PC-3 (cell line): Measurements from ENCODE around the gene EPG5. TPM values are rescaled to one million over a fixed set of nuclear protein-coding genes. Genes with fewer than 3 reads are reported as not detected.

ENCODE experiments used
- ATAC-seq: fragments of 200-7000 bp; cut with Tn5 transposase; 2 replicates; pipeline ENCODE4 v1.9.1; 2020; ENCODE audit warnings: mild to moderate bottlenecking, moderate library complexity
- BruUV-seq: library from RNA; stranded (reverse); fragments of 400-500 nt; replicated peaks from 2 replicates; lab custom pipeline; 2021; lab: Mats Ljungman, UMichigan
- CTCF ChIA-PET: fragments of 300-600 bp; sonication (Branson Sonifier 250); formaldehyde crosslinking; loops from one replicate; lab custom pipeline; 2022; ENCODE audit warnings: antibody characterized with exemption; lab: Charles Lee
- POLR2A ChIA-PET: fragments of 300-600 bp; sonication (Branson Sonifier 250); formaldehyde crosslinking; loops from one replicate; lab custom pipeline; 2022; ENCODE audit warnings: antibody characterized with exemption; ENCODE audit not compliant: unreplicated experiment; lab: Charles Lee
- DNase-seq: peaks from one replicate; pipeline ENCODE4 v3.0.0-alpha.2; 2015
- H2AFZ ChIP-seq: fragments of 300-600 bp; sonication (generic); 2 replicates; pipeline ENCODE4 v1.6.0; 2016; ENCODE audit warnings: antibody characterized with exemption, low read length
- H3F3A ChIP-seq: fragments of 300-600 bp; sonication (generic); one replicate; pipeline ENCODE4 v1.6.0; 2017; ENCODE audit warnings: antibody characterized with exemption, low read length, control low read depth, mild to moderate bottlenecking; ENCODE audit not compliant: unreplicated experiment
- H3K27ac ChIP-seq: fragments of 300-600 bp; sonication (generic); 2 replicates; pipeline ENCODE4 v1.5.1; 2016; ENCODE audit warnings: mild to moderate bottlenecking, low read length
- H3K27me3 ChIP-seq: fragments of 300-600 bp; sonication (generic); 2 replicates; pipeline ENCODE4 v1.6.1; 2016; ENCODE audit warnings: low read length, mixed read lengths
- H3K36me3 ChIP-seq: fragments of 300-600 bp; sonication (generic); 2 replicates; pipeline ENCODE4 v1.6.1; 2016; ENCODE audit warnings: low read depth, mixed run types, low read length, mixed read lengths
- H3K4me1 ChIP-seq: fragments of 300-600 bp; sonication (generic); 2 replicates; pipeline ENCODE4 v1.5.1; 2016; ENCODE audit warnings: low read length; ENCODE audit not compliant: insufficient read depth
- H3K4me2 ChIP-seq: fragments of 300-600 bp; sonication (generic); 2 replicates; pipeline ENCODE4 v1.6.0; 2016; ENCODE audit warnings: low read length
- H3K4me3 ChIP-seq: fragments of 300-600 bp; sonication (generic); 2 replicates; pipeline ENCODE4 v1.5.1; 2016; ENCODE audit warnings: mild to moderate bottlenecking, low read length, mixed read lengths
- H3K79me2 ChIP-seq: fragments of 300-600 bp; sonication (generic); 2 replicates; pipeline ENCODE4 v1.6.1; 2017; ENCODE audit warnings: low read length, mixed read lengths
- H3K9ac ChIP-seq: fragments of 300-600 bp; sonication (generic); 2 replicates; pipeline ENCODE4 v1.6.0; 2016; ENCODE audit warnings: mild to moderate bottlenecking, low read length
- H3K9me2 ChIP-seq: fragments of 300-600 bp; sonication (generic); replicated peaks from 2 replicates; pipeline ENCODE4 v1.6.1; 2016; ENCODE audit warnings: mixed run types, low read length, mixed read lengths
- H3K9me3 ChIP-seq: fragments of 300-600 bp; sonication (generic); 2 replicates; pipeline ENCODE4 v1.6.1; 2016; ENCODE audit warnings: low read length, mixed read lengths
- H4K20me1 ChIP-seq: fragments of 300-600 bp; sonication (generic); 2 replicates; pipeline ENCODE4 v1.6.1; 2016; ENCODE audit warnings: low read length, mixed read lengths
- CTCF ChIP-seq: fragments of 300-600 bp; sonication (generic); conservative IDR thresholded peaks from 2 replicates; pipeline ENCODE4 v1.5.1; 2017; ENCODE audit warnings: antibody characterized with exemption, low read depth, mild to moderate bottlenecking, low read length
- EZH2 ChIP-seq: fragments of 300-600 bp; sonication (generic); IDR thresholded peaks from one replicate; pipeline ENCODE4 v1.6.1; 2017; ENCODE audit warnings: antibody characterized with exemption, mild to moderate bottlenecking, low read length; ENCODE audit not compliant: unreplicated experiment
- EZH2phosphoT487 ChIP-seq: fragments of 300-600 bp; sonication (generic); IDR thresholded peaks from 2 replicates; pipeline ENCODE4 v1.6.1; 2018; ENCODE audit warnings: mild to moderate bottlenecking, antibody characterized with exemption, low read length, borderline replicate concordance
- intact Hi-C: fragments of 100-400 bp; cut with micrococcal nuclease; formaldehyde crosslinking; loops from 2 replicates; pipeline ENCODE4 v1.9.0; 2023
- total RNA-seq: library from RNA; depleted of rRNA; stranded (reverse); fragments of >200 nt; gene quantifications from 2 replicates; pipeline ENCODE4 v1.2.3, GENCODE V29; 2014

Gene EPG5
- total RNA-seq, 1 experiment from 2014 or later: 7.1 TPM

- Histone ChIP-seq H2AFZ (no peak overlapping the region), H3K9ac (no peak overlapping the region), H3K27me3 (no peaks in the 10 kb centered on the region), H3K9me3 (no peaks in the 10 kb centered on the region), H3F3A (no peaks in the 10 kb centered on the region), H3K79me2 (no peaks in the 10 kb centered on the region), H4K20me1 (no peaks in the 10 kb centered on the region), H3K4me1 (no peaks in the 10 kb centered on the region), H3K4me2 (no peak overlapping the region), H3K36me3 (no peaks in the 10 kb centered on the region; the same call in 1 of the 2 replicates), H3K27ac (no peak overlapping the region), H3K4me3 (no peak overlapping the region), H3K9me2 (no peaks in the 10 kb centered on the region)
- DNase-seq (no peak), ATAC-seq (no peak)
- ChIA-PET CTCF (interaction anchor here (0.7 kb wide), 1 partner anchor 215 kb away, joined by 7 read pairs; no protein-coding TSS in a partner anchor), POLR2A (no interaction called here)
- BruUV-seq: no TSS peak
- TF ChIP-seq EZH2phosphoT487 (no peak), EZH2 (no peak), CTCF (no peak)
- intact Hi-C loops: loop anchor here (1.0 kb wide), 2 partner anchors 158 to 190 kb away; no protein-coding TSS in a partner anchor
Measured at GRCh38 chr18:45880876-45881558, 86.1 kb downstream of the EPG5 start.

GRCh38 chr18:45879681-45880655 is 87.2 kb downstream of the EPG5 start:
- Histone ChIP-seq H3K79me2 (no peaks in the 10 kb centered on the region), H3K4me2 (no peak overlapping the region), H3K9ac (no peak overlapping the region), H2AFZ (no peak overlapping the region), H3K9me3 (no peaks in the 10 kb centered on the region), H3K4me3 (no peak overlapping the region), H3K4me1 (no peaks in the 10 kb centered on the region), H4K20me1 (no peaks in the 10 kb centered on the region), H3K9me2 (no peaks in the 10 kb centered on the region), H3F3A (no peaks in the 10 kb centered on the region), H3K27ac (no peak overlapping the region), H3K27me3 (no peaks in the 10 kb centered on the region), H3K36me3 (no peaks in the 10 kb centered on the region; the same call in 1 of the 2 replicates)
- ChIA-PET CTCF (interaction anchor here (0.6 to 1.1 kb wide), 4 partner anchors 30 to 290 kb away, joined by 3 to 4 read pairs (median 3); no protein-coding TSS in a partner anchor), POLR2A (no interaction called here)
- DNase-seq (peak; percentile 67), ATAC-seq (peak; percentile 89)
- no TSS peak for BruUV-seq
- intact Hi-C loops: loop anchor here (1.0 kb wide), 2 partner anchors 157 to 189 kb away; no protein-coding TSS in a partner anchor
- TF ChIP-seq EZH2 (no peak), EZH2phosphoT487 (no peak), CTCF (peak; percentile 79)
